H1 (cell line): ENCODE measurements around the gene EVI2A. TPM values are rescaled to one million over a fixed set of nuclear protein-coding genes. Genes with fewer than 3 reads are reported as not detected.

Experiments
- CTCF ChIA-PET: fragments of 300-600 bp; sonication (Branson Sonifier 250); formaldehyde crosslinking; loops from one replicate; lab custom pipeline; 2021; ENCODE audit not compliant: partially characterized antibody; lab: Charles Lee
- POLR2A ChIA-PET: fragments of 300-600 bp; sonication (Branson Sonifier 250); formaldehyde crosslinking; loops from one replicate; lab custom pipeline; 2021; ENCODE audit warnings: inconsistent platforms; ENCODE audit not compliant: partially characterized antibody; lab: Charles Lee
- DNase-seq, 2 experiments: peaks; one replicate each; pipeline versions ENCODE4 v3.0.0 to v3.0.0-alpha.2; 2010 to 2022; ENCODE audit warnings: low spot score in 2 of 2, low read depth in 1 of 2, mixed read lengths in 1 of 2
- FAIRE-seq: peaks from 2 replicates; lab custom pipeline; 2011; peaks lifted over from hg19 to GRCh38; lab: Jason Lieb, UNC
- H2AFZ ChIP-seq: 2 replicates; pipeline ENCODE4 v1.8.1; 2012; ENCODE audit warnings: low read length, inconsistent platforms
- H2AK5ac ChIP-seq: 2 replicates; pipeline ENCODE4 v1.6.1; 2013; ENCODE audit warnings: low read depth, low read length
- H2BK120ac ChIP-seq: replicated peaks from 2 replicates; pipeline ENCODE3; 2013; ENCODE audit warnings: low read depth, low read length, inconsistent platforms
- H2BK12ac ChIP-seq: 2 replicates; pipeline ENCODE4 v1.6.1; 2013; ENCODE audit warnings: low read depth, low read length
- H2BK15ac ChIP-seq: 2 replicates; pipeline ENCODE4 v1.6.1; 2013; ENCODE audit warnings: low read length
- H2BK20ac ChIP-seq: 2 replicates; pipeline ENCODE4 v1.6.1; 2013; ENCODE audit warnings: low read length
- H2BK5ac ChIP-seq: 2 replicates; pipeline ENCODE4 v1.6.1; 2013; ENCODE audit warnings: low read depth, low read length
- H3K14ac ChIP-seq: 2 replicates; pipeline ENCODE4 v1.6.1; 2013; ENCODE audit warnings: inconsistent platforms; ENCODE audit not compliant: insufficient read length
- H3K18ac ChIP-seq: 2 replicates; pipeline ENCODE4 v1.6.1; 2013; ENCODE audit warnings: low read length; ENCODE audit errors: extremely low read depth
- H3K23ac ChIP-seq: 2 replicates; pipeline ENCODE4 v1.6.1; 2013; ENCODE audit warnings: inconsistent platforms; ENCODE audit not compliant: insufficient read length
- H3K23me2 ChIP-seq: 2 replicates; pipeline ENCODE4 v1.6.1; 2013; ENCODE audit warnings: low read depth, low read length
- H3K27ac ChIP-seq: 2 replicates; pipeline ENCODE4 v1.6.1; 2011; ENCODE audit warnings: low read depth, low read length, inconsistent platforms
- H3K27me3 ChIP-seq, 4 experiments: replicated peaks in 1 of 4; 1 replicate in 1 of 4; 2 replicates in 3 of 4; pipeline versions ENCODE4 v1.6.1 to v1.8.1; 2011 to 2013; ENCODE audit warnings: low read length in 3 of 4, mild to moderate bottlenecking in 3 of 4, inconsistent platforms in 2 of 4, mixed read lengths in 2 of 4, moderate library complexity in 1 of 4; ENCODE audit not compliant: control insufficient read depth in 3 of 4, insufficient read depth in 3 of 4; ENCODE audit errors: extremely low read depth in 1 of 4
- H3K36me3 ChIP-seq, 4 experiments: 2 replicates each; pipeline versions ENCODE4 v1.6.1 to v1.8.1; 2011 to 2013; ENCODE audit warnings: mild to moderate bottlenecking in 4 of 4, low read length in 3 of 4, moderate library complexity in 2 of 4, control low read depth in 1 of 4, inconsistent platforms in 1 of 4; ENCODE audit not compliant: insufficient read depth in 4 of 4, control insufficient read depth in 2 of 4
- H3K4ac ChIP-seq: replicated peaks from 2 replicates; pipeline ENCODE3; 2013; ENCODE audit warnings: low read length, low read depth, mixed read lengths, inconsistent platforms; ENCODE audit not compliant: insufficient read length
- H3K4me1 ChIP-seq, 4 experiments: replicated peaks in 1 of 4; 1 replicate in 1 of 4; 2 replicates in 3 of 4; pipeline versions ENCODE4 v1.6.1 to v1.8.1; 2011 to 2013; ENCODE audit warnings: low read length in 3 of 4, inconsistent platforms in 2 of 4, mixed read lengths in 1 of 4; ENCODE audit not compliant: insufficient read depth in 4 of 4, control insufficient read depth in 3 of 4
- H3K4me2 ChIP-seq, 2 experiments: 2 replicates each; pipeline versions ENCODE4 v1.6.1 to v1.8.1; 2011 to 2013; ENCODE audit warnings: low read depth in 2 of 2, low read length in 2 of 2, control low read depth in 1 of 2, inconsistent platforms in 1 of 2, mild to moderate bottlenecking in 1 of 2; ENCODE audit not compliant: insufficient read depth in 1 of 2
- H3K4me3 ChIP-seq, 4 experiments: fragments of 200-600, 300-600 bp in 1 of 4; sonication (generic), shearing (Covaris generic), sonication (Bioruptor Twin) in 1 of 4; 2 replicates each; pipeline versions ENCODE4 v1.5.1 to v1.8.1; 2011 to 2016; ENCODE audit warnings: low read length in 4 of 4, low read depth in 3 of 4, control low read depth in 2 of 4, inconsistent platforms in 2 of 4, mild to moderate bottlenecking in 2 of 4, mixed read lengths in 1 of 4, moderate library complexity in 1 of 4; ENCODE audit not compliant: insufficient read depth in 2 of 4; ENCODE audit errors: extremely low read depth in 1 of 4
- H3K56ac ChIP-seq: replicated peaks from 2 replicates; pipeline ENCODE3; 2013; ENCODE audit warnings: low read depth, mild to moderate bottlenecking, mixed read lengths, low read length, inconsistent platforms; ENCODE audit not compliant: insufficient read length
- H3K79me1 ChIP-seq: 2 replicates; pipeline ENCODE4 v1.6.1; 2013; ENCODE audit warnings: low read depth, low read length, control low read depth
- H3K79me2 ChIP-seq, 2 experiments: 2 replicates each; pipeline versions ENCODE4 v1.6.1 to v1.8.1; 2012 to 2013; ENCODE audit warnings: low read length in 2 of 2, mild to moderate bottlenecking in 2 of 2, inconsistent platforms in 1 of 2; ENCODE audit not compliant: insufficient read depth in 2 of 2, control insufficient read depth in 1 of 2
- H3K9ac ChIP-seq, 4 experiments: replicated peaks in 1 of 4; 1 replicate in 1 of 4; 2 replicates in 3 of 4; pipeline versions ENCODE4 v1.6.1 to v1.8.1; 2011 to 2013; ENCODE audit warnings: low read depth in 3 of 4, low read length in 3 of 4, control low read depth in 2 of 4, mild to moderate bottlenecking in 2 of 4, moderate library complexity in 2 of 4, inconsistent platforms in 1 of 4; ENCODE audit errors: extremely low read depth in 1 of 4
- H3K9me3 ChIP-seq, 2 experiments: 2 replicates each; pipeline versions ENCODE4 v1.6.1 to v1.8.1; 2012 to 2013; ENCODE audit warnings: mild to moderate bottlenecking in 2 of 2, moderate library complexity in 2 of 2, control low read depth in 1 of 2, inconsistent platforms in 1 of 2, low read depth in 1 of 2, low read length in 1 of 2, mixed read lengths in 1 of 2; ENCODE audit not compliant: insufficient read depth in 2 of 2
- H4K20me1 ChIP-seq, 2 experiments: replicated peaks in 1 of 2; 2 replicates each; pipeline versions ENCODE3 to v1.8.1; 2011 to 2013; ENCODE audit warnings: inconsistent platforms in 2 of 2, low read length in 2 of 2, mild to moderate bottlenecking in 1 of 2; ENCODE audit not compliant: insufficient read depth in 2 of 2, control insufficient read depth in 1 of 2
- H4K5ac ChIP-seq: 2 replicates; pipeline ENCODE4 v1.6.1; 2013; ENCODE audit warnings: low read length, low read depth, mixed read lengths, inconsistent platforms; ENCODE audit not compliant: insufficient read length
- H4K8ac ChIP-seq: 2 replicates; pipeline ENCODE4 v1.8.0; 2013; ENCODE audit warnings: mild to moderate bottlenecking, moderate library complexity, low read length, inconsistent platforms; ENCODE audit not compliant: insufficient read depth; ENCODE audit errors: extremely low read depth
- H4K91ac ChIP-seq: replicated peaks from 2 replicates; pipeline ENCODE3; 2013; ENCODE audit warnings: low read length, mixed read lengths, inconsistent platforms; ENCODE audit not compliant: insufficient read length
- BCL11A ChIP-seq, 2 experiments: IDR thresholded peaks; one replicate each; pipeline ENCODE4 v1.6.1; 2011; ENCODE audit warnings: low read depth in 2 of 2, low read length in 2 of 2, mild to moderate bottlenecking in 2 of 2
- BRCA1 ChIP-seq: IDR thresholded peaks from 2 replicates; pipeline ENCODE4 v1.6.1; 2012; ENCODE audit warnings: low read depth, low read length, improper control_type of control experiment
- FOSL1 ChIP-seq: IDR thresholded peaks from 2 replicates; pipeline ENCODE4 v1.6.1; 2011; ENCODE audit warnings: mild to moderate bottlenecking, low read depth, low read length, moderate library complexity; ENCODE audit not compliant: insufficient read depth
- HDAC2 ChIP-seq, 2 experiments: fragments of 300-600 bp in 1 of 2; sonication (generic) in 1 of 2; IDR thresholded peaks; 2 replicates each; pipeline ENCODE4 v1.6.1; 2011 to 2012; ENCODE audit warnings: low read depth in 2 of 2, low read length in 2 of 2, mild to moderate bottlenecking in 2 of 2, moderate library complexity in 2 of 2, borderline replicate concordance in 1 of 2, inconsistent platforms in 1 of 2
- HDAC6 ChIP-seq: IDR thresholded peaks from one replicate; pipeline ENCODE4 v1.7.1; 2012; ENCODE audit warnings: low read depth, mild to moderate bottlenecking, inconsistent platforms, low read length, moderate library complexity
- NRF1 ChIP-seq: IDR thresholded peaks from 2 replicates; pipeline ENCODE4 v1.6.1; 2011; ENCODE audit warnings: mild to moderate bottlenecking, low read depth, low read length, improper control_type of control experiment
- POU5F1 ChIP-seq: IDR thresholded peaks from 2 replicates; pipeline ENCODE4 v1.6.1; 2011; ENCODE audit warnings: low read depth, mild to moderate bottlenecking, low read length, moderate library complexity
- RXRA ChIP-seq: IDR thresholded peaks from 2 replicates; pipeline ENCODE4 v1.6.1; 2011; ENCODE audit warnings: low read depth, mild to moderate bottlenecking, low read length, moderate library complexity; ENCODE audit not compliant: insufficient read depth
- SP1 ChIP-seq: IDR thresholded peaks from 2 replicates; pipeline ENCODE4 v1.6.1; 2011; ENCODE audit warnings: low read depth, low read length
- SP2 ChIP-seq: IDR thresholded peaks from 2 replicates; pipeline ENCODE4 v1.6.1; 2012; ENCODE audit warnings: mild to moderate bottlenecking, low read length, inconsistent platforms
- SP4 ChIP-seq: IDR thresholded peaks from 2 replicates; pipeline ENCODE4 v1.6.1; 2012; ENCODE audit warnings: low read length, inconsistent platforms
- TAF1 ChIP-seq: IDR thresholded peaks from 2 replicates; pipeline ENCODE4 v1.6.1; 2011; ENCODE audit warnings: mild to moderate bottlenecking, low read depth, low read length
- WGBS, 2 experiments: shearing (Covaris generic) in 1 of 2; methylation state at CpG; one replicate each; pipeline versions ENCODE4 v1.1.6 to v1.1.7; 2013 to 2015; ENCODE audit warnings: low lambda C conversion rate in 2 of 2, mixed read lengths in 2 of 2, inconsistent platforms in 1 of 2, low coverage in 1 of 2, missing lambda C conversion rate in 1 of 2; ENCODE audit not compliant: insufficient replicate concordance in 2 of 2, insufficient coverage in 1 of 2, insufficient read length in 1 of 2; ENCODE audit errors: extremely low coverage in 1 of 2, missing lambda C conversion rate in 1 of 2; 5-methylcytosine and 5-hydroxymethylcytosine counted together
- long read RNA-seq, 2 experiments: library from RNA in 1 of 2; library from capped mRNA in 1 of 2; stranded (forward); transcript quantifications; one replicate each; pipeline ENCODE4 v2.0.0, GENCODE V29; 2021; ENCODE audit warnings: inconsistent platforms in 1 of 2
- polyA minus RNA-seq, 3 experiments: library from RNA; depleted of rRNA, polyadenylated mRNA; stranded (reverse); fragments of >200 nt; gene quantifications; 1 replicate in 2 of 3; 2 replicates in 1 of 3; pipeline ENCODE4 v1.2.3, GENCODE V29; 2011
- polyA plus RNA-seq, 7 experiments: library from polyadenylated mRNA; depleted of rRNA in 3 of 7; stranded (reverse) in 5 of 7; unstranded in 2 of 7; fragments of >200 nt in 5 of 7; fragments of 200-250 nt in 2 of 7; gene quantifications; 1 replicate in 5 of 7; 2 replicates in 1 of 7; 4 replicates in 1 of 7; pipeline versions ENCODE4 v1.2.1 to v1.2.3, GENCODE V29; 2011 to 2013; ENCODE audit warnings: missing spikeins in 2 of 7, mixed read lengths in 2 of 7
- total RNA-seq: library from RNA; stranded (reverse); fragmentation: NEBNext Ultra II Directional; extraction: Animal tissue kit (Norgen Biotek cat#: 25700); gene quantifications from 2 replicates; pipeline ENCODE4 v1.2.1, GENCODE V29; 2021

The EVI2A gene
- total RNA-seq (not detected in 2 replicates), polyA plus RNA-seq (2011; rRNA removed) (not detected in 2 replicates), polyA minus RNA-seq (2011; rRNA and poly(A)+ RNA removed) (not detected in 2 replicates)
- not detected for polyA plus RNA-seq (2011; cell fraction: cytosol; rRNA removed)
- polyA plus RNA-seq (2011; cell fraction: nucleus; rRNA removed), result not detected
- not detected in 4 replicates for polyA plus RNA-seq (2012, experiment 1 of 2)
- not detected for polyA plus RNA-seq (2012, experiment 2 of 2)
- polyA plus RNA-seq (2013, experiment 1 of 2), result not detected
- polyA plus RNA-seq (2013, experiment 2 of 2), result not detected
- not detected for polyA minus RNA-seq (2011; cell fraction: cytosol; rRNA and poly(A)+ RNA removed)
- not detected for polyA minus RNA-seq (2011; cell fraction: nucleus; rRNA and poly(A)+ RNA removed)
- long read RNA-seq, experiment 1, result 0 reads
- long read RNA-seq, experiment 2, result 0 reads

- Histone ChIP-seq H2BK15ac (no peak within 1 kb of the TSS), H3K4me1 (0 out of 7 replicates have a peak, but pooled peaks cover 0 to 4% (median 0%) of the 10 kb centered on the region in 4 experiments), H3K18ac (no peak within 1 kb of the TSS), H3K9me3 (no peaks in the 10 kb centered on the region), H3K4me2 (no peak within 1 kb of the TSS), H2BK120ac (no peak within 1 kb of the TSS), H3K79me2 (no peaks in the 10 kb centered on the region), H3K56ac (no peak within 1 kb of the TSS), H3K27me3 (no peaks in the 10 kb centered on the region), H4K91ac (no peak within 1 kb of the TSS), H2BK12ac (no peak within 1 kb of the TSS), H3K36me3 (peaks cover 0 to 4% (median 1%) of the 10 kb centered on the region in 4 experiments; a peak in 3 of 8 replicates), H3K4ac (no peak within 1 kb of the TSS), H3K79me1 (no peaks in the 10 kb centered on the region), H4K8ac (no peak within 1 kb of the TSS), H2AK5ac (no peak within 1 kb of the TSS), H4K20me1 (no peaks in the 10 kb centered on the region), H3K23ac (no peak within 1 kb of the TSS), H3K27ac (no peak within 1 kb of the TSS), H3K4me3 (no peak within 1 kb of the TSS), H3K9ac (no peak within 1 kb of the TSS), H2BK5ac (no peak within 1 kb of the TSS), H2AFZ (no peak within 1 kb of the TSS), H2BK20ac (no peak within 1 kb of the TSS), H4K5ac (no peak within 1 kb of the TSS), H3K23me2 (no peaks in the 10 kb centered on the region), H3K14ac (no peak within 1 kb of the TSS)
- CTCF ChIA-PET, result no interaction called here
- TF ChIP-seq TAF1 (no peak), SP4 (no peak), FOSL1 (no peak), SP1 (no peak), SP2 (no peak), NRF1 (no peak), BCL11A (IDR thresholded peaks at IDR 0.05; ENCODE audit: low read depth in 2 of 2, low read length in 2 of 2) (no peak), BRCA1 (no peak), RXRA (no peak), HDAC6 (no peak), POU5F1 (no peak), HDAC2 (IDR thresholded peaks at IDR 0.05; ENCODE audit: borderline replicate concordance in 1 of 2, low read depth in 2 of 2, low read length in 2 of 2) (no peak)
- no peak for FAIRE-seq
- POLR2A ChIA-PET, result no interaction called here
- WGBS, 2 experiments, result 80% methylated on average over 3 of the region's 3 CpGs; no CpG with 5 or more reads in 1 of the 2 experiments
- no peak for DNase-seq
Measured at GRCh38 chr17:31321481-31321880, at the start of gene EVI2A. EVI2A (minus strand) TSS chr17:31321622; CDS start chr17:31319013, 2,609 bp downstream.
